Midbrain (tissue), 1 donor: ENCODE data around the gene HBE1.
"Not testable (repeated sequence)": the region's sequence is repeated elsewhere in the genome, so short reads cannot be mapped to it uniquely, and the experiment has no call there.

Experiments
- DNase-seq: peaks from one replicate; lab custom pipeline; 2025; lab: John Stamatoyannopoulos, UW

HBE1 gene

GRCh38 chr11:5285703-5286340 lies 16.1 kb upstream of the HBE1 start:
- no peak for DNase-seq

GRCh38 chr11:5284637-5285036 lies 14.9 kb upstream of the HBE1 start:
- no peak for DNase-seq

- no peak for DNase-seq
These were observed 14.1 kb upstream of the HBE1 start for GRCh38 chr11:5283882-5284281.

- DNase-seq, result no peak
These were observed 13.3 kb upstream of the HBE1 start for GRCh38 chr11:5283086-5283485.

GRCh38 chr11:5282628-5283027 lies 12.9 kb upstream of the HBE1 start:
- DNase-seq, result no peak

GRCh38 chr11:5281596-5281995 lies 11.9 kb upstream of the HBE1 start:
- no peak for DNase-seq

- DNase-seq, result peak; percentile 16
These were observed 10.9 kb upstream of the HBE1 start for GRCh38 chr11:5280582-5281102.

- DNase-seq, result no peak
These were observed 9.8 kb upstream of the HBE1 start for GRCh38 chr11:5279471-5280090.

- no peak for DNase-seq
These were observed 8.2 kb upstream of the HBE1 start for GRCh38 chr11:5277807-5278382.

GRCh38 chr11:5276697-5277096 lies 7.0 kb upstream of the HBE1 start:
- DNase-seq, result no peak

GRCh38 chr11:5275369-5276110 lies 5.8 kb upstream of the HBE1 start:
- DNase-seq, result no peak

GRCh38 chr11:5274395-5274794 lies 4.7 kb upstream of the HBE1 start:
- DNase-seq, result no peak

GRCh38 chr11:5272395-5273017 lies 2.8 kb upstream of the HBE1 start:
- DNase-seq, result no peak

GRCh38 chr11:5267033-5267563 lies 2.6 kb downstream of the HBE1 start:
- DNase-seq, result no peak

- DNase-seq, result no peak
These were observed 3.1 kb downstream of the HBE1 start for GRCh38 chr11:5266609-5267008.

GRCh38 chr11:5265832-5266231 lies 3.9 kb downstream of the HBE1 start:
- no peak for DNase-seq

GRCh38 chr11:5258543-5259262 lies 11.0 kb downstream of the HBE1 start:
- no peak for DNase-seq

GRCh38 chr11:5257296-5257695 lies 12.4 kb downstream of the HBE1 start:
- no peak for DNase-seq

GRCh38 chr11:5254646-5255413 lies 14.9 kb downstream of the HBE1 start, which contains the start of gene HBG2:
Gene HBG2 (minus strand): TSS chr11:5254781. CDS start chr11:5254728, 53 bp downstream.
- not testable (repeated sequence) for DNase-seq

- not testable (repeated sequence) for DNase-seq
These were observed 15.7 kb downstream of the HBE1 start for GRCh38 chr11:5254023-5254422.
